ENCODE measurements around the gene MINDY2.

GRCh38 chr15:58742819-58743502, 28.1 kb upstream of the MINDY2 start:
- TF ChIP-seq CTCF (IDR thresholded peaks at IDR 0.05) (no peak), POLR2A (IDR thresholded peaks at IDR 0.05) (no peak)
